ENCODE measurements around the gene NOP9.

The NOP9 gene

GRCh38 chr14:24258119-24258518 lies 41.5 kb upstream of the NOP9 start:
- TF ChIP-seq TAF1 (IDR thresholded peaks at IDR 0.05; ENCODE audit: low read depth) (no peak), FOXM1 (IDR thresholded peaks at IDR 0.05; ENCODE audit: borderline replicate concordance, low read depth) (no peak), REST (IDR thresholded peaks at IDR 0.05; ENCODE audit: low read depth) (no peak), CREB1 (IDR thresholded peaks at IDR 0.05; ENCODE audit: low read depth) (no peak), MAX (IDR thresholded peaks at IDR 0.05) (no peak), NFIC (IDR thresholded peaks at IDR 0.05) (no peak), ZBTB7A (IDR thresholded peaks at IDR 0.05; ENCODE audit: low read depth) (no peak), EGR1 (IDR thresholded peaks at IDR 0.05) (no peak), CEBPB (IDR thresholded peaks at IDR 0.05) (no peak), USF1 (IDR thresholded peaks at IDR 0.05) (no peak), RAD21 (IDR thresholded peaks at IDR 0.05; ENCODE audit: low read depth) (no peak), TEAD4 (IDR thresholded peaks at IDR 0.05) (no peak), YY1 (IDR thresholded peaks at IDR 0.05; ENCODE audit: low read depth) (no peak)

GRCh38 chr14:24258548-24259265 lies 40.9 kb upstream of the NOP9 start:
- TF ChIP-seq CREB1 (IDR thresholded peaks at IDR 0.05; ENCODE audit: low read depth) (no peak), RAD21 (IDR thresholded peaks at IDR 0.05; ENCODE audit: low read depth) (no peak), TCF12 (IDR thresholded peaks at IDR 0.05; ENCODE audit: low read depth) (no peak), EP300 (IDR thresholded peaks at IDR 0.05; ENCODE audit: borderline replicate concordance) (no peak), MAX (IDR thresholded peaks at IDR 0.05) (no peak), FOXM1 (IDR thresholded peaks at IDR 0.05; ENCODE audit: borderline replicate concordance, low read depth) (no peak), YY1 (IDR thresholded peaks at IDR 0.05; ENCODE audit: low read depth) (no peak), NFIC (IDR thresholded peaks at IDR 0.05) (no peak), TEAD4 (IDR thresholded peaks at IDR 0.05) (no peak), TAF1 (IDR thresholded peaks at IDR 0.05; ENCODE audit: low read depth) (no peak), EGR1 (IDR thresholded peaks at IDR 0.05) (no peak), USF1 (IDR thresholded peaks at IDR 0.05) (no peak), REST (IDR thresholded peaks at IDR 0.05; ENCODE audit: low read depth) (no peak), ZBTB7A (IDR thresholded peaks at IDR 0.05; ENCODE audit: low read depth) (no peak), CEBPB (IDR thresholded peaks at IDR 0.05) (no peak)

- no peak for TF ChIP-seq EP300 (IDR thresholded peaks at IDR 0.05; ENCODE audit: borderline replicate concordance)
- peak; percentile 93 for TF ChIP-seq ZBTB7A (IDR thresholded peaks at IDR 0.05; ENCODE audit: low read depth)
- TF ChIP-seq TCF12 (IDR thresholded peaks at IDR 0.05; ENCODE audit: low read depth): no peak
- TF ChIP-seq RAD21 (IDR thresholded peaks at IDR 0.05; ENCODE audit: low read depth): no peak
- no peak for TF ChIP-seq USF1 (IDR thresholded peaks at IDR 0.05)
- no peak for TF ChIP-seq EGR1 (IDR thresholded peaks at IDR 0.05)
- no peak for TF ChIP-seq YY1 (IDR thresholded peaks at IDR 0.05; ENCODE audit: low read depth)
- TF ChIP-seq CEBPB (IDR thresholded peaks at IDR 0.05): no peak
- TF ChIP-seq NFIC (IDR thresholded peaks at IDR 0.05): peak; percentile 80
- TF ChIP-seq TEAD4 (IDR thresholded peaks at IDR 0.05): peak; percentile 89
- TF ChIP-seq TAF1 (IDR thresholded peaks at IDR 0.05; ENCODE audit: low read depth): no peak
- no peak for TF ChIP-seq REST (IDR thresholded peaks at IDR 0.05; ENCODE audit: low read depth)
- no peak for TF ChIP-seq MAX (IDR thresholded peaks at IDR 0.05)
These were observed 40.2 kb upstream of the NOP9 start for GRCh38 chr14:24259282-24260025.
